ENCODE results near the gene MACROD2.

Gene MACROD2

DNA sequence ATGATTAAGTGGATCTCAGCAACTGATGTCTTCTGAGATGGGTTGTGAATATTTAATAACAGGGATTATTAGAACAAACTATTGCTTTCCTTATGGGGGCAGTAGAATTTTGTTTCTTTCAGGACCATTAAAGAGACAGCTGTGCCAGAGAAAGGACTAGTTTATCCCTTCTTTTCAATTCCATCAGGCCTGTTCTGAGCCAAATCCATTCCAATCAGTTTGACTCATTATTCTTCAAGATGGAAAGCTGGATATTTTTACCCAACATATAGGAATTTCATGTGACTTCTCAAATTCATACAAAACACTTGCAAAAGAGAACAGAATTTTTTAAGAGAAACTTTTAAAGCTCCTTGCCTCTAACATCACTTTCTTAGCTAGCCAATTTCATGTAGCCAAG, 1064.1 kb downstream of the MACROD2 start:
- Histone ChIP-seq H3K4me2 (ENCODE audit: low read depth, low read length, poor library complexity, severe bottlenecking) (no peak overlapping the region), H3K4me3 (ENCODE audit: insufficient read depth, low read length, poor library complexity, severe bottlenecking) (no peak overlapping the region), H3K27me3 (ENCODE audit: low read length) (no peaks in the 10 kb centered on the region), H4K20me1 (ENCODE audit: low read depth, low read length) (no peaks in the 10 kb centered on the region), H3F3A (ENCODE audit: insufficient read depth) (no peaks in the 10 kb centered on the region), H3K9ac (ENCODE audit: low read length) (no peak overlapping the region), H2AFZ (ENCODE audit: low read depth, low read length, severe bottlenecking) (no peak overlapping the region), H3K27ac (ENCODE audit: low read depth, low read length) (no peak overlapping the region), H3K79me2 (ENCODE audit: insufficient read depth, low read length) (no peaks in the 10 kb centered on the region), H3K9me2 (replicated peaks; ENCODE audit: insufficient read depth, low read length) (no peaks in the 10 kb centered on the region), H3K9me3 (ENCODE audit: insufficient read depth, low read length) (no peaks in the 10 kb centered on the region), H3K36me3 (ENCODE audit: low read length) (no peaks in the 10 kb centered on the region)
- TF ChIP-seq, protein P1, sequence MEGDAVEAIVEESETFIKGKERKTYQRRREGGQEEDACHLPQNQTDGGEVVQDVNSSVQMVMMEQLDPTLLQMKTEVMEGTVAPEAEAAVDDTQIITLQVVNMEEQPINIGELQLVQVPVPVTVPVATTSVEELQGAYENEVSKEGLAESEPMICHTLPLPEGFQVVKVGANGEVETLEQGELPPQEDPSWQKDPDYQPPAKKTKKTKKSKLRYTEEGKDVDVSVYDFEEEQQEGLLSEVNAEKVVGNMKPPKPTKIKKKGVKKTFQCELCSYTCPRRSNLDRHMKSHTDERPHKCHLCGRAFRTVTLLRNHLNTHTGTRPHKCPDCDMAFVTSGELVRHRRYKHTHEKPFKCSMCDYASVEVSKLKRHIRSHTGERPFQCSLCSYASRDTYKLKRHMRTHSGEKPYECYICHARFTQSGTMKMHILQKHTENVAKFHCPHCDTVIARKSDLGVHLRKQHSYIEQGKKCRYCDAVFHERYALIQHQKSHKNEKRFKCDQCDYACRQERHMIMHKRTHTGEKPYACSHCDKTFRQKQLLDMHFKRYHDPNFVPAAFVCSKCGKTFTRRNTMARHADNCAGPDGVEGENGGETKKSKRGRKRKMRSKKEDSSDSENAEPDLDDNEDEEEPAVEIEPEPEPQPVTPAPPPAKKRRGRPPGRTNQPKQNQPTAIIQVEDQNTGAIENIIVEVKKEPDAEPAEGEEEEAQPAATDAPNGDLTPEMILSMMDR (IDR thresholded peaks at IDR 0.05; ENCODE audit: insufficient read depth, low read length, poor library complexity, severe bottlenecking) = no peak
- no peak for TF ChIP-seq EZH2phosphoT487 (conservative IDR thresholded peaks at IDR 0.05; ENCODE audit: low read length)

DNA sequence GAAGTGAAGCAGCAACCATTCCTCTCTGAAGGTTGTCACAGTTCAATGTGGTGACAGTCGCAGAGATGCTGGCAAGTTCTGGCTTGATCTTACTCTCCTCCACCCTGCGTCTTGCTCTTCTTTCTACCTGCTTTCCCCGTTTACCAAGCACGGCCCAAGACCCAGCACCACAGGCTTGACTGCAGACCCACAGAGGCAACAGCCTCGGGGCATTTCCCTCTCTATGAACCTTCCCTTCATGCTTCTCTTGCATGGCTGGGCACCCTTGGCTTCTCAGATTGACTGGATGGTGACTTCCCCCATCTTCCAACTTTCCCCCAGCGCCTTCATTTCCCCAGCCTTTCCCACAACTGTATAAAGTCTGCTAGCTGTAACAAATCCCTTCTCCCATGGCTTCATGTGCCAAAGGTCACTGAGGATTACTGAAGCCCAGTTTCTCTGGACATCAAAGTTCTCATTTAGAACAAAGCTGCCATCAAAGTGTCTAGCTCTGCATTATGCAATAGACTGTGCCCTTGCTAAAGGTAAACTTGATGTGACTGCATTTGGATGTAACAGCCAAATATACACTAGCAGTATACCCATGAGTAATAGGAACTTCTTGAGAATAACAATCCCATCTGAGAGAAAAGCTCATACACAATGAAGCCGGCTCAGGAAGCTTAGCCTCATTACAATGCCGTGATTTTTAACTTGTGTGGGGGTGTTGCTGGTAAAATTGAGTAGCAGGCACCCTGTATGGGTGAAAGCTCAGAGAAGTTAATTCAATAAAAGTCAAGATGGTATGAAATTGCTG, 1065.1 kb downstream of the MACROD2 start:
- Histone ChIP-seq H2AFZ (ENCODE audit: low read depth, low read length, severe bottlenecking) (no peak overlapping the region), H3K9ac (ENCODE audit: low read length) (no peak overlapping the region), H3F3A (ENCODE audit: insufficient read depth) (no peaks in the 10 kb centered on the region), H3K4me2 (ENCODE audit: low read depth, low read length, poor library complexity, severe bottlenecking) (no peak overlapping the region), H3K36me3 (ENCODE audit: low read length) (no peaks in the 10 kb centered on the region), H3K79me2 (ENCODE audit: insufficient read depth, low read length) (no peaks in the 10 kb centered on the region), H3K27me3 (ENCODE audit: low read length) (no peaks in the 10 kb centered on the region), H3K4me3 (ENCODE audit: insufficient read depth, low read length, poor library complexity, severe bottlenecking) (no peak overlapping the region), H3K9me3 (ENCODE audit: insufficient read depth, low read length) (no peaks in the 10 kb centered on the region), H3K9me2 (replicated peaks; ENCODE audit: insufficient read depth, low read length) (no peaks in the 10 kb centered on the region), H4K20me1 (ENCODE audit: low read depth, low read length) (no peaks in the 10 kb centered on the region), H3K27ac (ENCODE audit: low read depth, low read length) (no peak overlapping the region)
- TF ChIP-seq EZH2phosphoT487 (conservative IDR thresholded peaks at IDR 0.05; ENCODE audit: low read length) = no peak
- TF ChIP-seq, protein P1 (IDR thresholded peaks at IDR 0.05; ENCODE audit: insufficient read depth, low read length, poor library complexity, severe bottlenecking) = no peak

DNA sequence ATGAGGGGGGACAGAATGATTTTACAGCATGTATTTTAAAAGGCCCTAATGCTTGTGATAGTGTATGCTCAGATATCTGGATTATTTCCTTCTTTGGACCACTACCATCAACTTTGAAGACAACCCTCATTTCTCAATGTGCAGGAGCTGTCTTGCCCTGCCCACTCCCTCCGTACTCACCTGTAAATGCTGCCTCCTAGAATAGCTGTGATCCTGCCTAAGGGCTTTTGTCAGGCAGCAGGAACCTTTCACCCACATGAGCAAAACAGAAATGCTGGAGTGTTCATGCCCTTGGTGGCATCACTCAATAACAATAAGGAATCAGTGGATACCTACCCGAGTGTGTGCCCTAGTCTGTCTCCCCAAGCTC, 1065.7 kb downstream of the MACROD2 start:
- H3K9ac ChIP-seq (ENCODE audit: low read length) = no peak overlapping the region
- H3K79me2 ChIP-seq (ENCODE audit: insufficient read depth, low read length) = no peaks in the 10 kb centered on the region
- H3F3A ChIP-seq (ENCODE audit: insufficient read depth) = no peaks in the 10 kb centered on the region
- H2AFZ ChIP-seq (ENCODE audit: low read depth, low read length, severe bottlenecking) = no peak overlapping the region
- H3K9me2 ChIP-seq (replicated peaks; ENCODE audit: insufficient read depth, low read length) = no peaks in the 10 kb centered on the region
- no peak overlapping the region for H3K27ac ChIP-seq (ENCODE audit: low read depth, low read length)
- no peaks in the 10 kb centered on the region for H3K27me3 ChIP-seq (ENCODE audit: low read length)
- no peak overlapping the region for H3K4me2 ChIP-seq (ENCODE audit: low read depth, low read length, poor library complexity, severe bottlenecking)
- no peak overlapping the region for H3K4me3 ChIP-seq (ENCODE audit: insufficient read depth, low read length, poor library complexity, severe bottlenecking)
- H4K20me1 ChIP-seq (ENCODE audit: low read depth, low read length) = no peaks in the 10 kb centered on the region
- no peak for TF ChIP-seq EZH2phosphoT487 (conservative IDR thresholded peaks at IDR 0.05; ENCODE audit: low read length)
- TF ChIP-seq, protein P1 (IDR thresholded peaks at IDR 0.05; ENCODE audit: insufficient read depth, low read length, poor library complexity, severe bottlenecking) = no peak
- H3K9me3 ChIP-seq (ENCODE audit: insufficient read depth, low read length) = no peaks in the 10 kb centered on the region
- H3K36me3 ChIP-seq (ENCODE audit: low read length) = no peaks in the 10 kb centered on the region
